Astrocyte (in vitro differentiated cells and primary cell): Measurements from ENCODE around the gene BIK. TPM values are rescaled to one million over a fixed set of nuclear protein-coding genes. Genes with fewer than 3 reads are reported as not detected.

Experiments used
- DNase-seq: peaks from one replicate; pipeline ENCODE4 v3.0.0-alpha.2; 2010; ENCODE audit warnings: low read depth
- FAIRE-seq: peaks from 2 replicates; lab custom pipeline; 2011; peaks lifted over from hg19 to GRCh38; lab: Jason Lieb, UNC
- H2AFZ ChIP-seq: 2 replicates; pipeline ENCODE4 v1.6.0; 2012; ENCODE audit warnings: low read depth, low read length, inconsistent platforms
- H3K27ac ChIP-seq: 2 replicates; pipeline ENCODE4 v1.5.1; 2011; ENCODE audit warnings: low read depth, low read length, inconsistent platforms
- H3K27me3 ChIP-seq: 2 replicates; pipeline ENCODE4 v1.6.0; 2011; ENCODE audit warnings: low read length, inconsistent platforms; ENCODE audit not compliant: insufficient read depth
- H3K36me3 ChIP-seq: 2 replicates; pipeline ENCODE4 v1.5.1; 2011; ENCODE audit warnings: low read length, inconsistent platforms; ENCODE audit not compliant: insufficient read depth
- H3K4me1 ChIP-seq: 2 replicates; pipeline ENCODE4 v1.5.1; 2011; ENCODE audit warnings: low read length, inconsistent platforms; ENCODE audit not compliant: insufficient read depth
- H3K4me2 ChIP-seq: 2 replicates; pipeline ENCODE4 v1.6.0; 2012; ENCODE audit warnings: low read length, inconsistent platforms
- H3K4me3 ChIP-seq: 2 replicates; pipeline ENCODE4 v1.5.1; 2011; ENCODE audit warnings: low read depth, mild to moderate bottlenecking, low read length, inconsistent platforms; ENCODE audit not compliant: insufficient read depth
- H3K79me2 ChIP-seq: 2 replicates; pipeline ENCODE4 v1.6.0; 2012; ENCODE audit warnings: mild to moderate bottlenecking, low read length, inconsistent platforms; ENCODE audit not compliant: insufficient read depth
- H3K9ac ChIP-seq: 2 replicates; pipeline ENCODE4 v1.6.0; 2012; ENCODE audit warnings: mild to moderate bottlenecking, low read length, inconsistent platforms
- H3K9me3 ChIP-seq: 2 replicates; pipeline ENCODE4 v1.5.1; 2012; ENCODE audit warnings: low read depth, mild to moderate bottlenecking, low read length, inconsistent platforms; ENCODE audit not compliant: insufficient read depth
- H4K20me1 ChIP-seq: 2 replicates; pipeline ENCODE4 v1.6.0; 2012; ENCODE audit warnings: low read length, inconsistent platforms; ENCODE audit not compliant: insufficient read depth
- H3K27ac Mint-ChIP-seq: one replicate; pipeline ENCODE4 v1.8.0; 2021; ENCODE audit warnings: mild to moderate bottlenecking, mixed read lengths; ENCODE audit not compliant: unreplicated experiment
- H3K27me3 Mint-ChIP-seq: one replicate; pipeline ENCODE4 v1.8.0; 2021; ENCODE audit warnings: low read depth, mixed read lengths; ENCODE audit not compliant: unreplicated experiment
- H3K36me3 Mint-ChIP-seq: one replicate; pipeline ENCODE4 v1.8.0; 2021; ENCODE audit warnings: low read depth, mixed read lengths; ENCODE audit not compliant: unreplicated experiment
- H3K4me1 Mint-ChIP-seq: one replicate; pipeline ENCODE4 v1.8.0; 2021; ENCODE audit warnings: low read depth, mixed read lengths; ENCODE audit not compliant: unreplicated experiment
- H3K4me3 Mint-ChIP-seq: one replicate; pipeline ENCODE4 v1.8.0; 2021; ENCODE audit warnings: mild to moderate bottlenecking, moderate library complexity, mixed read lengths; ENCODE audit not compliant: unreplicated experiment
- H3K9me3 Mint-ChIP-seq: one replicate; pipeline ENCODE4 v1.8.0; 2021; ENCODE audit warnings: mild to moderate bottlenecking, mixed read lengths; ENCODE audit not compliant: unreplicated experiment
- EZH2 ChIP-seq: IDR thresholded peaks from 2 replicates; pipeline ENCODE4 v1.6.1; 2012; ENCODE audit warnings: mild to moderate bottlenecking, low read length, inconsistent platforms; ENCODE audit not compliant: insufficient read depth
- total RNA-seq: library from RNA; stranded (reverse); gene quantifications from 2 replicates; pipeline ENCODE4 v1.2.1, GENCODE V29; 2021
- TF ChIP-seq, protein P1 (sequence below): IDR thresholded peaks from 2 replicates; pipeline ENCODE4 v1.5.1; 2011; ENCODE audit warnings: low read depth, mild to moderate bottlenecking, inconsistent platforms, low read length, moderate library complexity; ENCODE audit not compliant: insufficient read depth

The BIK gene
- total RNA-seq, 1 donor from 2014 or later: 0.32 TPM

DNA sequence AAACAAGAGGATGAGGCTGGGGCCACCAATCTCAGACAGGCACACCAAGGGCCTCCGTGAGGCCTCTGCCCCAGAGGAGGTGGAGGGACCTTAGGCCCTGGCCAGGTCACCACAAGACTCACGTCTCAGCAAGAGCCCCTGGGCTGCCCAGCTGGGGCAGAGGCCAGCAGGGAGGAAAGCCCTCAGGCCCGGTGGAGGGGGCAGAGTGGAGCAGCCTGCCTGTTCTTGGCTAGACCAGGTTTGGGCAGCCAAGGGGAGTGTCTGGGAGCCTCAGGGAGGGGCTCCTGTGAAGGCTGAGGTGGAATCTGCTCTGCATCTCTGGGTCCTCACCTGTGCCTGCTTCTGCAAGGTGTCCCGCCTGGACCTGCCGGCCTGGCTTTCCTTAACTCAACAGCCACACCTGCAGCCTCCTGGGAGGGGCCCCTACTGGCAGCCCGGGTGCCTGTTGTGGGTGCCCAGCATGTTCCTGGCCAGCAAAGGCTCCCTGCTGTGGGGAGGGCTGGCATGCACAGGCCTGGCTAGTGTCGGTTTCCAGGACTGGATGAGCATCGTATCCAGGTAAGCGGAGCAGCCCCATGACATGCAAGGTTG is 64.5 kb downstream of the BIK start:
- DNase-seq: no peak
- Mint-ChIP-seq H3K9me3 (no peaks in the 10 kb centered on the region), H3K27me3 (no peaks in the 10 kb centered on the region), H3K36me3 (peaks cover 12% of the 10 kb centered on the region), H3K4me3 (no peak overlapping the region), H3K4me1 (no peaks in the 10 kb centered on the region), H3K27ac (no peak overlapping the region)
- TF ChIP-seq, protein P1, sequence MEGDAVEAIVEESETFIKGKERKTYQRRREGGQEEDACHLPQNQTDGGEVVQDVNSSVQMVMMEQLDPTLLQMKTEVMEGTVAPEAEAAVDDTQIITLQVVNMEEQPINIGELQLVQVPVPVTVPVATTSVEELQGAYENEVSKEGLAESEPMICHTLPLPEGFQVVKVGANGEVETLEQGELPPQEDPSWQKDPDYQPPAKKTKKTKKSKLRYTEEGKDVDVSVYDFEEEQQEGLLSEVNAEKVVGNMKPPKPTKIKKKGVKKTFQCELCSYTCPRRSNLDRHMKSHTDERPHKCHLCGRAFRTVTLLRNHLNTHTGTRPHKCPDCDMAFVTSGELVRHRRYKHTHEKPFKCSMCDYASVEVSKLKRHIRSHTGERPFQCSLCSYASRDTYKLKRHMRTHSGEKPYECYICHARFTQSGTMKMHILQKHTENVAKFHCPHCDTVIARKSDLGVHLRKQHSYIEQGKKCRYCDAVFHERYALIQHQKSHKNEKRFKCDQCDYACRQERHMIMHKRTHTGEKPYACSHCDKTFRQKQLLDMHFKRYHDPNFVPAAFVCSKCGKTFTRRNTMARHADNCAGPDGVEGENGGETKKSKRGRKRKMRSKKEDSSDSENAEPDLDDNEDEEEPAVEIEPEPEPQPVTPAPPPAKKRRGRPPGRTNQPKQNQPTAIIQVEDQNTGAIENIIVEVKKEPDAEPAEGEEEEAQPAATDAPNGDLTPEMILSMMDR: no peak
- no peak for TF ChIP-seq EZH2
- H3K27me3 ChIP-seq: no peaks in the 10 kb centered on the region
- H3K9ac ChIP-seq: no peak overlapping the region
- H4K20me1 ChIP-seq: peaks cover 3% of the 10 kb centered on the region
- H2AFZ ChIP-seq: no peak overlapping the region
- no peak overlapping the region for H3K4me3 ChIP-seq
- no peak for FAIRE-seq
- H3K4me2 ChIP-seq: no peak overlapping the region
- H3K27ac ChIP-seq: no peak overlapping the region
- no peaks in the 10 kb centered on the region for H3K9me3 ChIP-seq
- no peaks in the 10 kb centered on the region for H3K79me2 ChIP-seq
- no peaks in the 10 kb centered on the region for H3K4me1 ChIP-seq
- no peaks in the 10 kb centered on the region for H3K36me3 ChIP-seq

DNA sequence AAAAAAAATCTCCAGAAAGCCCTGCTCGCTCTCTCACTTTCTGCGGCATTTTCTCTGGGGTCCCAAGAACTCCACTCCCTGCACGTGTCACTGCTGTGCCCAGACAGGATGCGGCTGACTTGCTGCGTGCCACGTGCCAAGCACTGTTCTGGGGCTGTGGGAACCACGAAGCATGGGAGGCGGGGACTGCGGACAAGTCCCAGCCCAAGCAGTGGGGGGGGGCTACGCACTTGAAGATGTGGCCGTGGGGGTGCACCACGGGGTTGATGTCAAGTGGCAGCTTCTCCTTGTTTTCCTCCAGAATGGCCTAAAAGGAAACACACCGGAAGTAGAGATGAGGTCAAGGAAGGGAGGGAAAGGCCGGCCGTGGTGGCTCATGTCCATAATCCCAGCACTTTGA is 65.5 kb downstream of the BIK start:
- Histone ChIP-seq H3K27ac (no peak overlapping the region), H3K27me3 (no peaks in the 10 kb centered on the region), H3K9me3 (no peaks in the 10 kb centered on the region), H3K4me1 (no peaks in the 10 kb centered on the region), H3K36me3 (no peaks in the 10 kb centered on the region), H2AFZ (no peak overlapping the region), H4K20me1 (peaks cover 5% of the 10 kb centered on the region), H3K4me2 (no peak overlapping the region), H3K4me3 (no peak overlapping the region), H3K79me2 (peaks cover 2% of the 10 kb centered on the region), H3K9ac (no peak overlapping the region)
- no peak for TF ChIP-seq EZH2
- TF ChIP-seq, protein P1: no peak
- peaks cover 16% of the 10 kb centered on the region for H3K36me3 Mint-ChIP-seq
- H3K27ac Mint-ChIP-seq: no peak overlapping the region
- H3K4me3 Mint-ChIP-seq: no peak overlapping the region
- H3K4me1 Mint-ChIP-seq: no peaks in the 10 kb centered on the region
- H3K27me3 Mint-ChIP-seq: no peaks in the 10 kb centered on the region
- DNase-seq: no peak
- no peaks in the 10 kb centered on the region for H3K9me3 Mint-ChIP-seq
- no peak for FAIRE-seq

DNA sequence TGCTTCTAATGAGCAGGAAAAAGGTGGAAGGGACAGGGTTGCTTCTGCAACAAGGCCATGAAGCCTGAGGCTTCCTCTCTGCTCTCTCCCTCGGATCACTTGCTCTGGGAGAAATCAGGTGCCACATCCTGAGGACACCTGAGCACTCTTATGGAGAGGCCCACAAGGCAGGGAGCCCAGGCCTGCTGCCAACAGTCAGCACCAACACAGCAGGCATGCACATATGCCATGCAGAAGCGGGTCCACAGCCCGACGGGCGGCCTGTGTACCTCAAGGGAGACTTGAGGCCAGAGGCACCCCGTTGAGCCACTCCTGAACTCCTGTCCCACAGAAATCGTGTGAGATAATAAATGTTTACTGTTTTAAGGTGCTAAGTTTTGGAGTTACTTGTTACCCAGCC is 66.9 kb downstream of the BIK start:
- Mint-ChIP-seq H3K4me3 (no peak overlapping the region), H3K27me3 (no peaks in the 10 kb centered on the region), H3K4me1 (no peaks in the 10 kb centered on the region), H3K27ac (no peak overlapping the region), H3K9me3 (no peaks in the 10 kb centered on the region), H3K36me3 (peaks cover 17% of the 10 kb centered on the region)
- H3K4me3 ChIP-seq: no peak overlapping the region
- no peaks in the 10 kb centered on the region for H3K27me3 ChIP-seq
- H4K20me1 ChIP-seq: peaks cover 5% of the 10 kb centered on the region
- H3K9me3 ChIP-seq: no peaks in the 10 kb centered on the region
- no peak for TF ChIP-seq EZH2
- TF ChIP-seq, protein P1: no peak
- H2AFZ ChIP-seq: no peak overlapping the region
- H3K4me1 ChIP-seq: no peaks in the 10 kb centered on the region
- no peak for FAIRE-seq
- H3K27ac ChIP-seq: no peak overlapping the region
- no peak overlapping the region for H3K4me2 ChIP-seq
- peaks cover 11% of the 10 kb centered on the region for H3K79me2 ChIP-seq
- H3K9ac ChIP-seq: no peak overlapping the region
- no peak for DNase-seq
- H3K36me3 ChIP-seq: no peaks in the 10 kb centered on the region

Other genes starting within 250 kb of the BIK start
- 84.1 and 87.8 TPM in 2 replicates for gene PACSIN2, start 95.6 kb upstream of the BIK start, total RNA-seq
- 10.7 and 13.7 TPM in 2 replicates for gene TTLL1, start 21.4 kb upstream of the BIK start, total RNA-seq
- gene MCAT, start 32.6 kb downstream of the BIK start, total RNA-seq: 11.5 and 15.1 TPM in 2 replicates
- 124 and 126 TPM in 2 replicates for gene TSPO, start 40.8 kb downstream of the BIK start, total RNA-seq
- 21.4 and 21.6 TPM in 2 replicates for gene TTLL12, start 76.4 kb downstream of the BIK start, total RNA-seq
- gene SCUBE1, start 232.6 kb downstream of the BIK start, total RNA-seq: 0.02 and 0.07 TPM in 2 replicates